GM12874 (cell line): ENCODE measurements around the gene USP36.

Experiments used
- TF ChIP-seq, protein P1 (sequence below): IDR thresholded peaks from 2 replicates; pipeline ENCODE4 v1.5.1; 2011; ENCODE audit warnings: low read depth, mild to moderate bottlenecking, control low read depth, low read length, moderate library complexity; ENCODE audit not compliant: insufficient read depth

The USP36 gene

DNA sequence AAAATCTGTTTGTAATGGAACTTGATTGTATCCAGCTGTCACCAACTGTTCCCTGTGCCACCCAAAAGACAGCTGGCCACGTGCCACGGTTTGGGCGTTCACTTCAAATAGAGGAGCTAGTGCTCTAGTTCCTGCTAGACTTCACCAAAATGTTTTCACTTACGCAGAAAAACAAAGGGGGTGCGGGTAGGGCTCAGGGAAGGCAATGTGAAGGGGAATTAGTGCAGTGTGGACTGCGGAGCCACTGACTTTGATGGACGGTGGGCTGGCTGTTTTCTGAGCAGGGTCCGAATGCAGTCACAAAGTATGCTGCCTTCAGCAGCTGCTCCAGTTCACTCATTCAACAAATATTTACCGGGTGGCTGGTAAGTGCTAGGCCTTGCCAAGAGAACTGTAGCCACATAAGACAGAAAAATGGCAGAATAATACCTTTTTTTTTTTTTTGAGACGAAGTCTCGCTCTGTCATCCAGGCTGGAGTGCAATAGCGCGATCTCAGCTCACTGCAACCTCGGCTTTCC is 50.9 kb downstream of the USP36 start:
- TF ChIP-seq, protein P1, sequence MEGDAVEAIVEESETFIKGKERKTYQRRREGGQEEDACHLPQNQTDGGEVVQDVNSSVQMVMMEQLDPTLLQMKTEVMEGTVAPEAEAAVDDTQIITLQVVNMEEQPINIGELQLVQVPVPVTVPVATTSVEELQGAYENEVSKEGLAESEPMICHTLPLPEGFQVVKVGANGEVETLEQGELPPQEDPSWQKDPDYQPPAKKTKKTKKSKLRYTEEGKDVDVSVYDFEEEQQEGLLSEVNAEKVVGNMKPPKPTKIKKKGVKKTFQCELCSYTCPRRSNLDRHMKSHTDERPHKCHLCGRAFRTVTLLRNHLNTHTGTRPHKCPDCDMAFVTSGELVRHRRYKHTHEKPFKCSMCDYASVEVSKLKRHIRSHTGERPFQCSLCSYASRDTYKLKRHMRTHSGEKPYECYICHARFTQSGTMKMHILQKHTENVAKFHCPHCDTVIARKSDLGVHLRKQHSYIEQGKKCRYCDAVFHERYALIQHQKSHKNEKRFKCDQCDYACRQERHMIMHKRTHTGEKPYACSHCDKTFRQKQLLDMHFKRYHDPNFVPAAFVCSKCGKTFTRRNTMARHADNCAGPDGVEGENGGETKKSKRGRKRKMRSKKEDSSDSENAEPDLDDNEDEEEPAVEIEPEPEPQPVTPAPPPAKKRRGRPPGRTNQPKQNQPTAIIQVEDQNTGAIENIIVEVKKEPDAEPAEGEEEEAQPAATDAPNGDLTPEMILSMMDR = no peak

DNA sequence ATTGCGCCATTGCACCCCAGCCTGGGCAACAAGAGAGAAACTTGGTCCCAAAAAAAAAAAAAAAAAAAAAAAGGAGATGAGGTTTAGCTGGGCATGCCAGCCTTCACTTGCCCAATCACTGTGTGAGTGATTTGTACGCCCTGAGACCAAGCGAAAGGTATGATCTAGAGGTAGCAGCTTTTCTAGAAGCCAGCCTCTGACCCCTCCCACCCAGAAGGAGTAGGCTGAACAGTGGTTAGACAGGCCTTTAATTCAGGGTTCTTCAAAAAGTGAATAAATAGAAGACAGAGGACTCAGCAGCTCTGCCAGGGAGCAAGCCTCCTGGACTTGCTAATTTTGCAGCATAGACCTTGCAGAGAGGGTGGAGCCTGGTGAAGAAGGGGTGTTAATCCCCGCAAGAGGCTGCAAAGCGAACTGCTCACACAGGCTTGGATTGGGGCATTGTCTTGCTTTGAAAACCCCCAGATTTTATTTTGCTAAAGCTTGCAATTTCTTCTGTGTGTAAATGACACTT is 51.4 kb downstream of the USP36 start:
- TF ChIP-seq, protein P1 = no peak

DNA sequence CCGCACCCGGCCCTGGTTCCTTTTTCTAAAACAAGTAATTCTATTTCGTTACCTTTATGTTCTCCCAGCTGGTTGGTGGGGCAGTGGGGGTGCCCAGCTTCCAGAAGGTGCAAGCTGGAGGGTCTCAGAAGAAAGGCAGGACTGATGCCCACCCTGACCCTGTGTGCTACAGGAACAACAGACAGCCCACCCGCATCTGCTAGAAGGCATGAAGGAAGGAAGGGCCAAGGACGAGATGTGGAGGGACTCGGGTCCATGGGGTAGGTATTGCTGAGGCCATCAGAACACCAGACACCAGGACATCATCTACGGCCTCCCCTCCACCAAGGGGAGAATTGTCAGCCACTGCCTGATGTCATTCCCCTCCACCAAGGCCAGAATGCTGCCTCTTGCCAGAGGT is 52.2 kb downstream of the USP36 start:
- TF ChIP-seq, protein P1 = no peak

DNA sequence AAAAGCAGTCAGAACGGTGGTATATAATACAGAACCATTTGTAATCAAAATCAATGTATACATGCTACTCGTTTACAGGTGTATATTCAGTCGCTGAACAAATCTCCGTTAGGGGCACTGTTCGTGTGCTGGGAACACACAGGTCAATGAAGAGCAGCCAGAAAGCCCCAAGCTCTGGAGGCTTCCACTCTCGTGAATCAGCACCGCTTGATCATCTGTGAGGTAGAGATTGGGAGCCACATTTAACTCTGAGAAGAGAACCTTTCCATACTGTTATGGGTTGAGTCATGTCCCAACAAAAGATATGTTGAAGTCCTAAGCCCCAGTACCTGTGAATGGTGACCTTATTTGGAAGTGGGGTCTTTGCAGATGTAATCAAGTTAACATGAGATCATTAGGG is 53.2 kb downstream of the USP36 start:
- TF ChIP-seq, protein P1 = no peak

DNA sequence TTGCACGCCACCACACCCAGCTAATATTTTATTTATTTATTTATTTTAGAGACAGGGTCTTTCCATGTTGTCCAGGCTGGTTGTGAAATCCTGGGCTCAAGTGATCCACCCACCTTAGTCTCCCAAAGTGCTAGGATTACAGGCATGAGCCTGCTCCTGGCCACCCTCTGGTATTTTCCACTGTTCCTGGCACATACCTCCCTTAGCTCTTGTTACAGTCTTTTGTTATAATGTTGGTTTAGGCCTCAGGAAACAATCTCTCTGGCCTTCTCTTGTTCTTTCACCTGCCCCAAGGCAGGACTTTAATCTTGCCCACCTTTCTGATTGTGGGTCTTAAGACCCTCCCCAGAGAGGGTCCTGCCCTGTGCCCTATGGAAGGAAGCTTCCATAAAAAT is 55.0 kb downstream of the USP36 start:
- TF ChIP-seq, protein P1 = no peak

DNA sequence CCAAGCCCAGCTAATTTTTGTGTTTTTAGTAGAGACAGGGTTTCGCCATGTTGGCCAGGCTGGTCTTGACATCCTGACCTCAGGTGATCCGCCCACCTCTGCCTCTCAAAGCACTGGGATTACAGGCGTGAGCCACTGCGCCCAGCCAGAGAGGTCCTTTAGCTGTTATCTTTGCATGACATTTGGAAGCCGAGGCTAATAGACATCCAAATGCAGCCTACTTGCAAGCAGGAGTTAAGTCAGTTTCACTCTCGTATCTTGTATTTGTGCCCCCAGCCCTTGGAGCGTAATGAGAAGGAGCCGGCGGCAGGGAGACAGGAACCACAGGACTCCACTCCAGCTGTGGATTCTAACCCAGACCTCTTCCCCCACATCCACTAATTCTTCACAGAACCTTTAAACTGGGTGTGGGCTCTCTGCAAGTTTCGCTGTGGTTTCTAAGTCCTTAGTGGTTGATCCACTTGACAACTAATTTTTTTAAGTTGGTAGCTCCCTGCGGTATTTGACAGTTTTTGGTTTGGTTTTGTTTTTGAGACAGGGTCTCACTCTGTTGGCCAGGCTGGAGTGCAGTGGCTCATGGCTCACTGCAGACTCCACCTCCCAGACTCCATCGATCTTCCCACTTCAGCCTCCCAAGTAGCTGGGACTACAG is 55.5 kb downstream of the USP36 start:
- TF ChIP-seq, protein P1 = no peak

DNA sequence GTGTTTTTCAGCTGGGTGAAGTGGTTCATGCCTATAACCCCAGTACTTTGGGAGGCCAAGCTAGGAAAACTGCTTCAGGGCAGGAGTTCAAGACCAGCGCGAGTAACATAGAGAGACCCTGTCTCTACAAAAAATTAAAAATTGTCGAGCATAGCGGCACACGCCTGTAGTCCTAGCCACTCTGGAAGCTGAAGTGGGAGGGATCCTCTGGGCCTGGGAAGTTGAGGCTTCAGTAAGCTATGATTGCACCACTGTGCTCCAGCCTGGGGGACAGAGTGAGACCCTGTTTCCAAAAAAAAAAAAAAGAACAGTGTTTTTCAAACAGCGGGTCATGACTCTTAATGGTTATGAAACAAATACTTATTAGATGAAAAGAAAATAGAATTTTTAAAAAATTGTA is 56.3 kb downstream of the USP36 start:
- TF ChIP-seq, protein P1 = no peak
